ENCODE results near the gene P4HA2.

P4HA2 gene

GRCh38 chr5:132224716-132225115, 2.9 kb downstream of the P4HA2 start:
- DNase-seq (ENCODE audit: low read depth in 3 of 3) = no peak

DNA sequence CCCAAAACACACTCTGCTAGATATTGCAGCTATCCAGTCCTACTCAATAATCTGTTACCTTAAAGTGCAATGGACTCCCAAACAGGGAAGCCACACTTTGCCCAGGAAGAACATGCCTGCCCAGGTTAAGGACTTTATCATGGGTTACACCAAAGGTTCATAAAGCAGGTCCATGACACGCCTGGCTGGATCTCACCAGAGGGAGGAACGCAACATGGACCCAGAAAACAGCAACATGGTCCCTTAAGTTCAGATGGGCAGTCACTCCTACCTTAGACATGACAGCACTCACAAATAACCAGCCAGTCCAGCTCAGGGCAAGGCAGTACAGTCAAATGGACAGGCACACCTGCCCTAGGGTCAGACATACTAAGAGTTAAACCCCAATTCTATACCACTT, 3.8 kb downstream of the P4HA2 start:
- no peak for DNase-seq (ENCODE audit: low read depth in 3 of 3)

- DNase-seq (ENCODE audit: low read depth in 3 of 3) = no peak
Measured at GRCh38 chr5:132222649-132223038, 5.0 kb downstream of the P4HA2 start.

DNA sequence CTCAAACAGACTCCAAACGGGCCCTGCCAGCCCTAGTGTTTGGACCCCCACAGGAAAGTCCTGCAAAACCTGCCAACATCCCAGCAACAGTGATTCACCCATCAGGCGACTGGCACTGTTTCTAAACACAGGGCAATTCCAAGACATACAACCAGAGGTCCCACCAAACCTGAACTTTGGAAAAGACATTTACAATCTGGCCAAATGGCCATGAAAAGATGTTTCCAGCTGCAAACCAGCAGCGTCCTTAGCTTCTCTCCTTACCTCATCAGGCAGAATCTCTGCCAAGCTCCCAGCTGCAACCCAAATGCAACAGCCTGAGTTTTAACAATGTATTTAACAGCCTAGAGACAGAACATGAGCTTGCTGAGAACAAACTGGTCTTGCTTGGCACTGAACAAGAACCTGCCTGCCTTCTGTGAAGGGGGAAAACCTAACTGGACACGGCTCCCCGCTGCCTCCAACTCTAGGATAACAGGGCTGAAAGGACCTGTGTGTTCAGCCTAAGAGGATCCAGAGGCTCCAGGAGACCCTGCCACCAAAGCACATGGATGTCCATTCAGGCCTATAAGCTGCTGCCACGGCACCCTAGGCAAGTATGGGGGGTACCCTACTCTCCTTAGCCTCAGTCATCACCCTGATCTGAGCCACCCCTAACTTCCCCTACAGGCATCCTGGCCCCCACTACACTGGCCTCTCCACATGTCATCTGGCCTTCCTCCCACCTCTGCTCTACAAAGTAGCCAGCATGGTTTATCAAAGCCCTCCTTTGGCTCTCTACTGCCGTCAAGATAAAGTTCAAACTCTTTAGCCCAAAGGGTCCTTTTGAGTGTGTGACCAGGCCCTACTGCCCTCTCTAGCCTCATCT, 5.6 kb downstream of the P4HA2 start:
- DNase-seq (ENCODE audit: low read depth in 3 of 3) = no peak

- DNase-seq (ENCODE audit: low read depth in 3 of 3) = no peak
Measured at GRCh38 chr5:132220491-132220890, 7.2 kb downstream of the P4HA2 start.

DNA sequence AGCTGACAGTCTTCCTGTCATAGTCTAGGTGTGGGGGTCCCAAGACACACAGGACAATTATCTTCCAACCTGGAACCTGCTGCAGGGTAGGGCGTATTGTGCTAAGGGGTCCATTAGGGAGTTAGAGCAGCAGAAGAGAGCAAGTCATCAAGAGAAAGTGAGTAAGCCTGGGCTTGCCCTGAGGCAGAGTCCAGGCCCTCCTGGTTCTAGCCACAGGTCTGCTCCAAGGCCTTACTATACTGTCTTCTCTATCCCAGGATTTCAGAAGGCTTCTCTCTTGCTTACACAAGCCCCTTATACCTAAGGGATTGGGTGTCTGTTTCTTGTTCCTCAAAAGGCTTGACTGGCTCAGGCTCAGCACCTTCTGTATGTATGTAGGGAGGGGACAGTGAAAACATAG, 7.7 kb downstream of the P4HA2 start:
- no peak for DNase-seq (ENCODE audit: low read depth in 3 of 3)

- no peak for DNase-seq (ENCODE audit: low read depth in 3 of 3)
Measured at GRCh38 chr5:132219289-132219970, 8.2 kb downstream of the P4HA2 start.

DNA sequence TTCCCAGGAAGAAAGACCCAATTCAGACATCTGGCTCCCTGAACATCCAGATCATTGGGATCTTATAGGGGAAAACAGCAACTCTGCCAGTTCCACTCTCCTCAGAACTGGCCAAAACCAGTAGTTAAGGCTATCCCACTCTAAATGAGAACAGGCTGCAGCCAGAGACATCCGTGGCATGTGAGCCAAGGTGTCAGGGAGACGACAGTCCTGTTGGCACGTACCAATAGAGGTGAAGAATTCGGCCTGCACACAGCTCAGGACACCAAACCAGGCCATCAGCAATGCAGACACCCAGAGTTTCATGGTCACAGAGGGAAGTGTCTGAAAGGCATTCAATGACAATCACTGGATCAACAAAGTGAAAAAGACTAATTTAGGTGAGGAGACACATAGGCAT, 9.3 kb downstream of the P4HA2 start:
- DNase-seq (ENCODE audit: low read depth in 3 of 3) = no peak

DNA sequence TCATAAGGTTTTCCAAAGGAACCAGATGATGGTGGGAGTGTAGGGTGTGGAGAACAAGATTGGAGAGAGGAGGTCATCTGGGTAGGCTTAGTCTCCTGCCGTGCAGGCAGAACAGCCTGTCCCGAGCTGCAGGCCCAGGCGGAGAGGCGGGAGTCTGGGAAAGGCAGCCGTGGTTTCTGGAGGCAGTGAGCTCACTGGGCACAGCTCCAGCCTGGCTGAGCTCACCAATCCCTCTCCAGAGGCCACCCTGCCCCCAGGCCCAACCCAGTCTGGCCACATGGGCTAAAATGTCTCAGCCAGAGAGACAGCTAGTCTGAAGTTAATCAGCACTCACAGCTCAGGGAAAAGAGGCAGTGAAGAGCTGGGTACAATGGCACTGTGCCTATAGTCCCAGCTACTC, 12.3 kb downstream of the P4HA2 start:
- DNase-seq (ENCODE audit: low read depth in 3 of 3) = no peak

- no peak for DNase-seq (ENCODE audit: low read depth in 3 of 3)
Measured at GRCh38 chr5:132214491-132214890, 13.2 kb downstream of the P4HA2 start.

DNA sequence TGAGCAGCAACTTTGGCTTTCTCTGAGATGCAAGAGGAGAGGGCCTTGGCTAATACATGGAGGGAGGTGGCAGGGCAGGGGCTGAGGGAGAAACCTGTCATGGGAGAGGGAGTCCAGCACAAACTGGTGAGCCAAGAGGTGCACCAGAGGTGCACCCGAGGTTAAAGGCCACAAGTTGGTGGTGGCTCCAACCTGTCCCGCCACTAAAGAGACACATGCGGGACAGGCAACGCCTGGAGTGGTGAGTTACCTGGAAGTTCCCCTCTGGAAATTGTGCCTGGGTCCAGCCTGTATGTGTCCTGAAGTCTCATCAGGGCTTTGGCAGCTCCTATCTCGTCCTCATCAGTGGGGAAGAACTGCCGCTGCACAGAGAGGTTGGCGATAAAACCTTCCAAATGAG, 14.0 kb downstream of the P4HA2 start:
- DNase-seq (ENCODE audit: low read depth in 3 of 3) = no peak

DNA sequence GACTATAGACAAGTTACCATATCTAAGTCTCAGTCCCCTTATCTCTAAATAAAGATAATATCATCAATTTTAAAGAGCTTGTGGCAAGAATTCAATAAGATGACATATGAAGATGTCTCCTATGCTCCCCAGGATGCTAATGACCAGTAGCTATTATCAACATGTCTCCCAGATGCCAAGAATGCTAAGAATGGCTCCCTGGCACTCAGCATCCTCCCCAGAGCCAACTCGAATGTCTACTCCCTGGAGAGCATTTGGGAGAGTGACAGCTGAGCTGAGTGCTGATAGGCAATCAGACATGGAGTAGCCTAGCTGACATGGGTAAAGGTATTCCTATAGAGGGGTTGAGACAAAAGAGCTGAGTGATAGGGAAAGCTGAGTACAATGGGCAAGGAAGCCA, 15.9 kb downstream of the P4HA2 start:
- no peak for DNase-seq (ENCODE audit: low read depth in 3 of 3)

DNA sequence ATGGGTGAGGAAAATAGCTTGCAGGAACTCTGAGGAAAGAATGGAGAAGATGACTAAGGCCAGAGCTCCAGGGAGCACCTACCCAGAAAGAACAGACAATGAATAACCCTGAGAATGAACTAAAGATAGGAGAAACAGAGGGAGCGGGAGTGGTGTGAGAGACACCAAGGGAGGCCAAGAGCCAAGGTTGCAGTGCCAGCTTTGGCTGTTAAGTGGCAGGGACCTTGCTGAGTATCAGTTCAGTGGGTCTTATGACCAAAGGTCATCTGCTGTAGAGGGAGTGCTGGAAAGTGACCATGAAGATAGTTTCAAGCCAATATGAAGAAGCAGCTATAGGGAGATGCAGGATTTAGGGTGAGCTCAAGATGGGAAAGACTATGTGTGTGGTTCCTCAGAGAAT, 16.7 kb downstream of the P4HA2 start:
- DNase-seq (ENCODE audit: low read depth in 3 of 3) = no peak

GRCh38 chr5:132209901-132210545, 17.6 kb downstream of the P4HA2 start:
- DNase-seq (ENCODE audit: low read depth in 3 of 3) = no peak

DNA sequence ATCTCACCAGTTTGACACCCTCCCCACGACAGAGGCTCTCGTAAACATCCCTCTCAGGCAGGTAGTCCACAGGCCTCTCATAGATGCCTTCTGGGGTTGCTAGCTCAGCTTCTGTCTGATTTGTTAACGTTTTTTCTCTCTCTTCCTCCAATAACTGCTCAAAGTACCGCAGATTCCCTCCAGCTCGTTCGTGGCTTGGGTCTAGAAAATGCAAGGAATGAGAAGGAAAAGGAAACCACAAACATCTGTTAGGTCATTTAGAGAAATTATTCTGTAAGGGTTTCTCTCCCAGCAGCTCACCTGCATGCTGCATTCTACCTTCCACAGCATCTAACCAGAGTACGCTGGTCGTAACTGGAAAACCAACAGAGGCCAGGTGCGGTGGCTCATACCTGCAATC, 18.5 kb downstream of the P4HA2 start:
- no peak for DNase-seq (ENCODE audit: low read depth in 3 of 3)

GRCh38 chr5:132207778-132208177, 19.9 kb downstream of the P4HA2 start:
- no peak for DNase-seq (ENCODE audit: low read depth in 3 of 3)

DNA sequence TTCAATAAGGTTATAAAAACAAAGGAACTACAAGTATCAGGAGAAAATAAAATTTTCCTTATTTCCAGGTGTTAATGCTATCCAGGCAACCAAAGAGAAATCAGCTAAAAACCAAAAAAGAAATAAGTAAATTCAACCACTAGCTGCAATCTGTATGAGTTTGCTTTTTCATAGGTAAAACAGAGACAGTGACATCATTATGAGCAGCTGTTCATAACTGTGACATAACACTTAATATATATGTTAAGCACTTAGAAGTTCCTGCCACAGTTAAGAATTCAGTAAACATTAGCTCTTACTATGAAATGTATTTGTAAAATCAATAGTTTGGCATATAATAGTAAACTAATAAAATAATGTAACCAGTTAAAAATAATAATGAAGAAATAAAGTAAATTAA, 20.9 kb downstream of the P4HA2 start:
- DNase-seq (ENCODE audit: low read depth in 3 of 3) = no peak

DNA sequence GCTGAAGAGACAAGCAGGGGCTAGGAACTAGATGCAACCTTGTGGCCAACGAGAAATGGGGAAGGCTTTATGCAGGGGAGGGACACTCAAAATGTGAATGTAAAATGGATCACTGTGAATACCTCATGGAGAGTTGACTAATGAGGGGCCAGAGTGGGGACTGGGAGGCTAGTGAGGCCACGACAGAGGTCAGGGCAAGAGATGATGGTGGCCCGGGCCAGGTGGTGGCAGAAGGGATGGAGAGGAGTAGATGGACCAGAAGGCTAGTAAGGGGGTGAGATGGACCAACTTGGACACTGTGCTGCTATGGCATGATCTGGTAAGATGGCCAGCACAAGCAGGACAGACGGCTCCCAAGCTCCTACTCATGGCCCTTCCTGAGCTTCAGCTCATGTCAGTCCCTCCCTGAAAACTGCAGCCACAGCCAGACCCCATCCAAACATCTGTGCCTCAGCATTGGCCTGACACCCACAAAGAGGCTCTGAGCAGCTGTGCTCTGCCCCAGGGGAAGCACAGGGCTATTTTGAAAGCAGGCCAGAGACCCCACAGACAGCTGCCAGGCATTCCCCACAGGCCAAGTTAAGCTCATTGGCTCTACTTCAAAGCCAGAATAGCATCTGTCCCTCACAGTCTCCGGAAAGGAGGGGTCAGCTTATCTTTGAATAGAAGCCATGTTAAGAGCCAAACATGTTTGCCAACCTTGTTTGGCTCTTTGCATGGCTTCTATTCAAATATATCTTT, 22.1 kb downstream of the P4HA2 start:
- no peak for DNase-seq (ENCODE audit: low read depth in 3 of 3)

- no peak for DNase-seq (ENCODE audit: low read depth in 3 of 3)
Measured at GRCh38 chr5:132204371-132205135, 23.1 kb downstream of the P4HA2 start.

DNA sequence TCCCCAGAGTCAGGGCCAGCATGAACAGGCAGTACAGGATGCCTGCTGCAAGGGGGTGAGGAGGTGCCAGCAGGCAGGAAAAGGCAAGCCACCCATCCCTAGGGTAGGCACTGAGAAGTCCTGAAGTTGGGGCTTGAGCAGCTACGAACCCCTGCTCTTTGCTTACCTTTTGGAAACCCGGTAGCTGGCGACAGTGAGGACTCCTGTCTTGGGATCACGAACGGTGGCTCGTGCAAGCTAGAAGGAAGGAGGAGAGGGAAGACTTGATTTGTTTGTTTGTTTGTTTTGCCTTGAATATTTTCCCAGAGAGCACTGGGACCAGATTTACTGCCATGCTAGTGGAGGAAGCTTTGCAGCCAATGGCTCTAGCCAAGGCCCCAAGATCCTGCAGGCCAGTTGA, 23.7 kb downstream of the P4HA2 start:
- DNase-seq (ENCODE audit: low read depth in 3 of 3) = no peak

GRCh38 chr5:132203464-132203818, 24.2 kb downstream of the P4HA2 start:
- DNase-seq (ENCODE audit: low read depth in 3 of 3) = no peak
